ENCODE results near the gene CAPN11. TPM values are rescaled to one million over a fixed set of nuclear protein-coding genes. Genes with fewer than 3 reads are reported as not detected.
A peak's percentile ranks its signal among the peaks of the same experiment; 100 is the strongest.

CAPN11 gene
- total and polyA plus RNA-seq, 9 of the 15 experiments (the other 6 are each of a cell fraction or from before 2014, with no cell fraction given), result 0.03 to 0.61 (median 0.17) TPM; not detected in 1

- TF ChIP-seq HDAC2 (IDR thresholded peaks at IDR 0.05), result no peak
- peak; percentile 69 for TF ChIP-seq ARHGAP35 (IDR thresholded peaks at IDR 0.05; ENCODE audit: partially characterized antibody)
- TF ChIP-seq HDAC1 (IDR thresholded peaks at IDR 0.05), result peak in 1 of 2 experiments; percentile 71; a peak in 1 of 4 replicates
- TF ChIP-seq RBBP5 (IDR thresholded peaks at IDR 0.05; ENCODE audit: borderline replicate concordance, insufficient read depth, low read length, poor library complexity, severe bottlenecking), result peak; percentile 10
- TF ChIP-seq SUPT5H (IDR thresholded peaks at IDR 0.05), result no peak
- TF ChIP-seq TAF15 (IDR thresholded peaks at IDR 0.05; ENCODE audit: low read depth, low read length), result no peak
- peak; percentile 75 for TF ChIP-seq CBFA2T3 (IDR thresholded peaks at IDR 0.05)
- TF ChIP-seq, protein P1, sequence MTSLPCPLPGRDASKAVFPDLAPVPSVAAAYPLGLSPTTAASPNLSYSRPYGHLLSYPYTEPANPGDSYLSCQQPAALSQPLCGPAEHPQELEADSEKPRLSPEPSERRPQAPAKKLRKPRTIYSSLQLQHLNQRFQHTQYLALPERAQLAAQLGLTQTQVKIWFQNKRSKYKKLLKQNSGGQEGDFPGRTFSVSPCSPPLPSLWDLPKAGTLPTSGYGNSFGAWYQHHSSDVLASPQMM (CRISPR knock-in tag; IDR thresholded peaks at IDR 0.05), result no peak
- no peak for TF ChIP-seq PTTG1 (tag; IDR thresholded peaks at IDR 0.05; ENCODE audit: low read depth)
- no peak for TF ChIP-seq POLR2AphosphoS2 (IDR thresholded peaks at IDR 0.05; ENCODE audit: low read length)
- TF ChIP-seq, protein P2, sequence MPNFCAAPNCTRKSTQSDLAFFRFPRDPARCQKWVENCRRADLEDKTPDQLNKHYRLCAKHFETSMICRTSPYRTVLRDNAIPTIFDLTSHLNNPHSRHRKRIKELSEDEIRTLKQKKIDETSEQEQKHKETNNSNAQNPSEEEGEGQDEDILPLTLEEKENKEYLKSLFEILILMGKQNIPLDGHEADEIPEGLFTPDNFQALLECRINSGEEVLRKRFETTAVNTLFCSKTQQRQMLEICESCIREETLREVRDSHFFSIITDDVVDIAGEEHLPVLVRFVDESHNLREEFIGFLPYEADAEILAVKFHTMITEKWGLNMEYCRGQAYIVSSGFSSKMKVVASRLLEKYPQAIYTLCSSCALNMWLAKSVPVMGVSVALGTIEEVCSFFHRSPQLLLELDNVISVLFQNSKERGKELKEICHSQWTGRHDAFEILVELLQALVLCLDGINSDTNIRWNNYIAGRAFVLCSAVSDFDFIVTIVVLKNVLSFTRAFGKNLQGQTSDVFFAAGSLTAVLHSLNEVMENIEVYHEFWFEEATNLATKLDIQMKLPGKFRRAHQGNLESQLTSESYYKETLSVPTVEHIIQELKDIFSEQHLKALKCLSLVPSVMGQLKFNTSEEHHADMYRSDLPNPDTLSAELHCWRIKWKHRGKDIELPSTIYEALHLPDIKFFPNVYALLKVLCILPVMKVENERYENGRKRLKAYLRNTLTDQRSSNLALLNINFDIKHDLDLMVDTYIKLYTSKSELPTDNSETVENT (CRISPR knock-in tag; IDR thresholded peaks at IDR 0.05), result no peak
- no peak for TF ChIP-seq NFE2L1 (tag; IDR thresholded peaks at IDR 0.05; ENCODE audit: borderline replicate concordance, low read depth)
- no peak for TF ChIP-seq ELK1 (CRISPR knock-in tag; IDR thresholded peaks at IDR 0.05)
- no peak for TF ChIP-seq GATA2 (CRISPR knock-in tag; IDR thresholded peaks at IDR 0.05)
- TF ChIP-seq MAFG (tag; conservative IDR thresholded peaks at IDR 0.05), result no peak
- no peak for TF ChIP-seq THRAP3 (IDR thresholded peaks at IDR 0.05; ENCODE audit: borderline replicate concordance)
- TF ChIP-seq, protein P3, sequence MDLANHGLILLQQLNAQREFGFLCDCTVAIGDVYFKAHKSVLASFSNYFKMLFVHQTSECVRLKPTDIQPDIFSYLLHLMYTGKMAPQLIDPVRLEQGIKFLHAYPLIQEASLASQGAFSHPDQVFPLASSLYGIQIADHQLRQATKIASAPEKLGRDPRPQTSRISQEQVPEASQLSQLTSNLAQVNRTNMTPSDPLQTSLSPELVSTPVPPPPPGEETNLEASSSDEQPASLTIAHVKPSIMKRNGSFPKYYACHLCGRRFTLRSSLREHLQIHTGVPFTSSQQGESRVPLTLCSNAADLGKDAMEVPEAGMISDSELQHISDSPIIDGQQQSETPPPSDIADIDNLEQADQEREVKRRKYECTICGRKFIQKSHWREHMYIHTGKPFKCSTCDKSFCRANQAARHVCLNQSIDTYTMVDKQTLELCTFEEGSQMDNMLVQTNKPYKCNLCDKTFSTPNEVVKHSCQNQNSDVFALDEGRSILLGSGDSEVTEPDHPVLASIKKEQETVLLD (IDR thresholded peaks at IDR 0.05), result no peak
- TF ChIP-seq ZNF444 (CRISPR knock-in tag; IDR thresholded peaks at IDR 0.05), result no peak
- 0 out of 2 replicates have a peak, but pooled peaks have one; percentile 11 for TF ChIP-seq MYC (IDR thresholded peaks at IDR 0.05; ENCODE audit: low read depth, low read length)
- no peak for TF ChIP-seq MYC (CRISPR knock-in tag; IDR thresholded peaks at IDR 0.05; ENCODE audit: borderline replicate concordance, low read depth)
- no peak for TF ChIP-seq SMAD4 (CRISPR knock-in tag; conservative IDR thresholded peaks at IDR 0.05)
- TF ChIP-seq MEF2A (IDR thresholded peaks at IDR 0.05; ENCODE audit: control insufficient read depth, low read depth, low read length), result no peak
- TF ChIP-seq CREM (IDR thresholded peaks at IDR 0.05; ENCODE audit: low read depth), result 0 out of 2 replicates have a peak, but pooled peaks have one; percentile 34
- no peak for TF ChIP-seq ZNF224 (CRISPR knock-in tag; IDR thresholded peaks at IDR 0.05)
Observed at GRCh38 chr6:44226368-44227147, 67.9 kb downstream of the CAPN11 start (continued).

Data from K562 (cell line).